Activated naive CD4-positive, alpha-beta T cell treated with anti-CD3 and anti-CD28 coated beads for 36 hours (primary cell): Measurements from ENCODE around the gene ST6GAL2. TPM values are rescaled to one million over a fixed set of nuclear protein-coding genes. Genes with fewer than 3 reads are reported as not detected.

ENCODE experiments used
- CTCF ChIA-PET: fragments of 350-600 bp; sonication (Branson Sonifier 250); formaldehyde crosslinking; loops from one replicate; lab custom pipeline; 2021; ENCODE audit warnings: antibody characterized with exemption; lab: Charles Lee
- DNase-seq: peaks from one replicate; pipeline ENCODE4 v3.0.0-alpha.2; 2020
- H3K27ac Mint-ChIP-seq: one replicate; pipeline ENCODE4 v1.8.0; 2021; ENCODE audit warnings: mild to moderate bottlenecking, mixed read lengths
- H3K27me3 Mint-ChIP-seq: one replicate; pipeline ENCODE4 v1.8.0; 2021; ENCODE audit warnings: low read depth, mixed read lengths
- H3K36me3 Mint-ChIP-seq: one replicate; pipeline ENCODE4 v1.8.0; 2021; ENCODE audit warnings: low read depth, mixed read lengths
- H3K4me1 Mint-ChIP-seq: one replicate; pipeline ENCODE4 v1.8.0; 2021; ENCODE audit warnings: low read depth, mixed read lengths
- H3K4me3 Mint-ChIP-seq: one replicate; pipeline ENCODE4 v1.8.0; 2021; ENCODE audit warnings: mild to moderate bottlenecking, moderate library complexity, mixed read lengths
- H3K9me3 Mint-ChIP-seq: one replicate; pipeline ENCODE4 v1.8.0; 2021; ENCODE audit warnings: mixed read lengths
- intact Hi-C: fragments of 100-400 bp; cut with micrococcal nuclease; formaldehyde crosslinking; loops from one replicate; pipeline ENCODE4 v1.15.1; 2023
- total RNA-seq, 2 experiments: library from RNA; stranded (reverse); gene quantifications; one replicate each; pipeline ENCODE4 v1.2.3, GENCODE V29; 2021

ST6GAL2 gene
- total RNA-seq, 2 experiments from 2014 or later = not detected

- H3K4me1 Mint-ChIP-seq = no peaks in the 10 kb centered on the region
- H3K9me3 Mint-ChIP-seq = no peaks in the 10 kb centered on the region
- DNase-seq = no peak
- no peak overlapping the region for H3K27ac Mint-ChIP-seq
- no peak overlapping the region for H3K4me3 Mint-ChIP-seq
- CTCF ChIA-PET = no interaction called here
- H3K36me3 Mint-ChIP-seq = no peaks in the 10 kb centered on the region
- H3K27me3 Mint-ChIP-seq = no peaks in the 10 kb centered on the region
- intact Hi-C loops = no loop called here
Observed at GRCh38 chr2:106839849-106840595, 45.9 kb downstream of the ST6GAL2 start.

- no peak for DNase-seq
- Mint-ChIP-seq H3K27me3 (peaks cover 4% of the 10 kb centered on the region), H3K4me3 (no peak overlapping the region), H3K27ac (no peak overlapping the region), H3K4me1 (no peaks in the 10 kb centered on the region), H3K36me3 (no peaks in the 10 kb centered on the region), H3K9me3 (no peaks in the 10 kb centered on the region)
- intact Hi-C loops = no loop called here
- CTCF ChIA-PET = no interaction called here
Observed at GRCh38 chr2:106833256-106833655, 52.7 kb downstream of the ST6GAL2 start.

GRCh38 chr2:106831816-106832569, 54.0 kb downstream of the ST6GAL2 start:
- Mint-ChIP-seq H3K9me3 (no peaks in the 10 kb centered on the region), H3K36me3 (no peaks in the 10 kb centered on the region), H3K4me3 (no peak overlapping the region), H3K27me3 (peaks cover 6% of the 10 kb centered on the region), H3K4me1 (no peaks in the 10 kb centered on the region), H3K27ac (no peak overlapping the region)
- DNase-seq = no peak
- intact Hi-C loops = no loop called here
- CTCF ChIA-PET = no interaction called here

- no peak overlapping the region for H3K27ac Mint-ChIP-seq
- H3K4me1 Mint-ChIP-seq = no peaks in the 10 kb centered on the region
- intact Hi-C loops = no loop called here
- no peaks in the 10 kb centered on the region for H3K36me3 Mint-ChIP-seq
- peaks cover 6% of the 10 kb centered on the region for H3K27me3 Mint-ChIP-seq
- H3K4me3 Mint-ChIP-seq = no peak overlapping the region
- CTCF ChIA-PET = no interaction called here
- H3K9me3 Mint-ChIP-seq = no peaks in the 10 kb centered on the region
- DNase-seq = no peak
Observed at GRCh38 chr2:106831241-106831640, 54.7 kb downstream of the ST6GAL2 start.

DNA sequence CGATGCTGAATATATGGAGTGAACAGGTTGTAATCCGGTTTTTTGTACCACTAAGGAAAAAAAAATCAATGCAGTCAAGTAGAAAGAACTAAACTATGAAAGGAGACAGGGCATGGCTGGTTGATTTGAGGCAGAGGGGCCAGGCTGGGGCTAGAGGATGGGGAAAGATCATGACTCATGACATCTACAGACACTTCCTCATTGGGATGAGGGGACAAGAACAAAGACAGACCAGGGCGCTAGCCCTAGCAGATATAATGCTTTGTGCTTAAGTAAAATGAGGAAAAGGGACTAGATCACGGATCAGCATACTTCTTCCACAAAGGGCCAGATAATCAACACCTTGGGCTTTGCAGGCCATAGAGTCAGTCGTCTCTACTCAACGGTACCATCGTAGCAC, 55.8 kb downstream of the ST6GAL2 start:
- Mint-ChIP-seq H3K4me1 (no peaks in the 10 kb centered on the region), H3K27me3 (peaks cover 6% of the 10 kb centered on the region), H3K36me3 (no peaks in the 10 kb centered on the region), H3K27ac (no peak overlapping the region), H3K4me3 (no peak overlapping the region), H3K9me3 (peaks cover under 1% of the 10 kb centered on the region)
- CTCF ChIA-PET = no interaction called here
- intact Hi-C loops = no loop called here
- DNase-seq = no peak

DNA sequence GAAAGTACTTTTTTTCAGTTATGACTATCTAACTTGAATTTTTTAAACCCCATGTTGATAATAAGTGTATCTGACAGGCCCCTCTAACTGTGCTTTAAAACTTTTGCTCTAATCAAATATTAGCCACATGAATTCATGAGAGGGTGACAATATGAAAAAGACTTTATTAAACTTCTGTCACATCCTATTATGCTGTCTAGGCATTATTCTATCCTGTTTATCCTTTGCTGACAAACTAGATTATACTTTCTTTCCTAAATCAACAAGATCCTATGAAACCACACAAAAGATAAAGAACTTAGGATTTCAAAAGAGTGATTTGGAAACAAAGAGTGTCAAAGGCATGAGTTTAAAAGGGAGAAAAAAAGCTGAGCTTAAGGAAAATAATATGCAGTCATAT, 57.8 kb downstream of the ST6GAL2 start:
- no peak overlapping the region for H3K27ac Mint-ChIP-seq
- H3K27me3 Mint-ChIP-seq = peaks cover 2% of the 10 kb centered on the region
- H3K4me1 Mint-ChIP-seq = no peaks in the 10 kb centered on the region
- no peak overlapping the region for H3K4me3 Mint-ChIP-seq
- CTCF ChIA-PET = no interaction called here
- H3K9me3 Mint-ChIP-seq = peaks cover 2% of the 10 kb centered on the region
- H3K36me3 Mint-ChIP-seq = no peaks in the 10 kb centered on the region
- intact Hi-C loops = no loop called here
- DNase-seq = no peak

DNA sequence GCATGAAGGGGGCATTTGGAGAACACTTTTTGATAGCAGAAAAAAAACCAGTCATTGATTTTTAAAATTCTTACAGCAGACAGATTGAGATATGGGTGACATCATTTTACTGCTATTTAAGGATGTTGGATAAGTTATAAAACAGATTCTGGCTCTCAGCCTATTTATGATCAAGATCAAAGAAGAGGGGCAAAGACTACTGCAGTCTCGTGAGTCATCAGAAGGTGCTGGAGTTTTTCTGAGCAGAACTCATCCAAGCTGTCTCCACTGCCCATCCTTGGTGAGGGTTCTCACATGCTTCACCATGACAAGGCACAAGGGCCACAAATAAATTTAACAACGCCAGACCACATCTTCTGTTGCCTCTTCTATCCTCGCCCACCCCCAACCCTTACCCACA, 58.8 kb downstream of the ST6GAL2 start:
- H3K36me3 Mint-ChIP-seq = no peaks in the 10 kb centered on the region
- CTCF ChIA-PET = no interaction called here
- intact Hi-C loops = no loop called here
- no peaks in the 10 kb centered on the region for H3K4me1 Mint-ChIP-seq
- no peak overlapping the region for H3K27ac Mint-ChIP-seq
- H3K27me3 Mint-ChIP-seq = peaks cover 2% of the 10 kb centered on the region
- peaks cover 2% of the 10 kb centered on the region for H3K9me3 Mint-ChIP-seq
- no peak for DNase-seq
- H3K4me3 Mint-ChIP-seq = no peak overlapping the region

DNA sequence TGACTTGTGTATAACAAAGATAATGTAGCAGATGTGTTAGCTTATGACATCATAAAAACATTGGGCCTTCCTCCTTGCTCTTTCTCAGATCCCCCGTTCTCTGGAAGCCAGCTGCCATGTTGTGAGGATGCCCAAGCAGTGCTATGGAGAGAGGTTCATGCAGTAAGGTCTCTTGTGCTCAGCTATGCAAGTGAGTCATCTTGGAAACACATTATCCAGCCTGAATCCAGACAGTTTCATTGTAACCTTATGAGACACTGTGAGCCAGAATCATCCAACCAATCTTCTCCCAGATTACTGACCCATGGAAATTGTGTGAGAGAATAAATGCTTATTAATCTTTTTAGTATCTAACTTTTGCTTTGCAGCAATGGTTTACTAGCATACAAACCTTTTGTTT, 60.8 kb downstream of the ST6GAL2 start:
- no peak overlapping the region for H3K27ac Mint-ChIP-seq
- H3K36me3 Mint-ChIP-seq = no peaks in the 10 kb centered on the region
- H3K4me3 Mint-ChIP-seq = no peak overlapping the region
- H3K4me1 Mint-ChIP-seq = no peaks in the 10 kb centered on the region
- DNase-seq = no peak
- intact Hi-C loops = no loop called here
- peaks cover 2% of the 10 kb centered on the region for H3K27me3 Mint-ChIP-seq
- CTCF ChIA-PET = no interaction called here
- H3K9me3 Mint-ChIP-seq = peaks cover 2% of the 10 kb centered on the region

- H3K36me3 Mint-ChIP-seq = no peaks in the 10 kb centered on the region
- intact Hi-C loops = no loop called here
- no peaks in the 10 kb centered on the region for H3K27me3 Mint-ChIP-seq
- no peak overlapping the region for H3K27ac Mint-ChIP-seq
- no peak for DNase-seq
- no peak overlapping the region for H3K4me3 Mint-ChIP-seq
- H3K4me1 Mint-ChIP-seq = no peaks in the 10 kb centered on the region
- CTCF ChIA-PET = interaction anchor here (0.6 kb wide), 1 partner anchor 12 kb away, joined by 3 read pairs; no protein-coding TSS in a partner anchor
- no peaks in the 10 kb centered on the region for H3K9me3 Mint-ChIP-seq
Observed at GRCh38 chr2:106816974-106817373, 69.0 kb downstream of the ST6GAL2 start.

- no peak overlapping the region for H3K4me3 Mint-ChIP-seq
- no peak for DNase-seq
- H3K27ac Mint-ChIP-seq = no peak overlapping the region
- H3K9me3 Mint-ChIP-seq = no peaks in the 10 kb centered on the region
- CTCF ChIA-PET = no interaction called here
- H3K36me3 Mint-ChIP-seq = no peaks in the 10 kb centered on the region
- H3K27me3 Mint-ChIP-seq = peaks cover 2% of the 10 kb centered on the region
- intact Hi-C loops = no loop called here
- no peaks in the 10 kb centered on the region for H3K4me1 Mint-ChIP-seq
Observed at GRCh38 chr2:106812841-106813240, 73.1 kb downstream of the ST6GAL2 start.

GRCh38 chr2:106812383-106812782, 73.6 kb downstream of the ST6GAL2 start:
- intact Hi-C loops = no loop called here
- peaks cover 2% of the 10 kb centered on the region for H3K27me3 Mint-ChIP-seq
- no peak overlapping the region for H3K4me3 Mint-ChIP-seq
- no peaks in the 10 kb centered on the region for H3K36me3 Mint-ChIP-seq
- no peaks in the 10 kb centered on the region for H3K4me1 Mint-ChIP-seq
- no peaks in the 10 kb centered on the region for H3K9me3 Mint-ChIP-seq
- CTCF ChIA-PET = no interaction called here
- H3K27ac Mint-ChIP-seq = no peak overlapping the region
- no peak for DNase-seq

- H3K4me3 Mint-ChIP-seq = no peak overlapping the region
- CTCF ChIA-PET = no interaction called here
- H3K9me3 Mint-ChIP-seq = no peaks in the 10 kb centered on the region
- intact Hi-C loops = no loop called here
- H3K27ac Mint-ChIP-seq = no peak overlapping the region
- no peak for DNase-seq
- no peaks in the 10 kb centered on the region for H3K4me1 Mint-ChIP-seq
- H3K36me3 Mint-ChIP-seq = no peaks in the 10 kb centered on the region
- H3K27me3 Mint-ChIP-seq = peaks cover 2% of the 10 kb centered on the region
Observed at GRCh38 chr2:106805716-106806115, 80.3 kb downstream of the ST6GAL2 start.

- H3K27ac Mint-ChIP-seq = no peak overlapping the region
- peaks cover 5% of the 10 kb centered on the region for H3K27me3 Mint-ChIP-seq
- no peaks in the 10 kb centered on the region for H3K36me3 Mint-ChIP-seq
- no peak overlapping the region for H3K4me3 Mint-ChIP-seq
- no peaks in the 10 kb centered on the region for H3K4me1 Mint-ChIP-seq
- CTCF ChIA-PET = no interaction called here
- no peaks in the 10 kb centered on the region for H3K9me3 Mint-ChIP-seq
- no peak for DNase-seq
- intact Hi-C loops = no loop called here
Observed at GRCh38 chr2:106804161-106804560, 81.8 kb downstream of the ST6GAL2 start.
